ENCODE results near the gene LRP1B. TPM values are rescaled to one million over a fixed set of nuclear protein-coding genes. Genes with fewer than 3 reads are reported as not detected.
A peak's percentile ranks its signal among the peaks of the same experiment; 100 is the strongest.

Gene LRP1B
- total RNA-seq, 1 experiment from 2014 or later, result 0.52 TPM

DNA sequence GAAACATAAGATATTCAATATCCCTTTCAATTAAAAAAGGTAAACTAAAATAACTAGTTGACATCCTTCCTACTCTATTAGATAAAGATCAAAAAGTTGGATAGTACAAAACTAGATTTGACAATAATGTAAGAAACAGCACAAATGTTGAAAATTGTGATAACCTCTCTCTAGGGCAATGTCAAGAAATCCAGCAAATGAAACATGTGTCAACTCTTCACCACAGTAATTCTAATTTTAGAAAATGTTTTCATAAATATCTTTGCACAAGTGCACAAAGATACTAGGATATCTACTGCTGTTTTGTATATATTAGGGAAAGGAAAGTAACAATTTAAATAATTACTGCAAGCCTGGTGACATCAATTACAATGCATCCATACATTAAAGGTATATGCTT is 1220.1 kb downstream of the LRP1B start:
- Mint-ChIP-seq H3K4me1 (peaks cover 5% of the 10 kb centered on the region), H3K9me3 (no peaks in the 10 kb centered on the region), H3K36me3 (no peaks in the 10 kb centered on the region), H3K27me3 (ENCODE audit: low read depth) (peaks cover 31% of the 10 kb centered on the region), H3K4me3 (no peak overlapping the region), H3K27ac (no peak overlapping the region)
- ATAC-seq (no peak), DNase-seq (ENCODE audit: low spot score) (no peak)
- no peak for TF ChIP-seq RELA (CRISPR knock-in tag; IDR thresholded peaks at IDR 0.05; ENCODE audit: borderline replicate concordance)
- TF ChIP-seq KAT7 (CRISPR knock-in tag; IDR thresholded peaks at IDR 0.05; ENCODE audit: borderline replicate concordance), result no peak
- TF ChIP-seq ETV6 (CRISPR knock-in tag; IDR thresholded peaks at IDR 0.05), result no peak
- TF ChIP-seq FOXK1 (CRISPR knock-in tag; IDR thresholded peaks at IDR 0.05), result no peak
- TF ChIP-seq ATF3 (CRISPR knock-in tag; conservative IDR thresholded peaks at IDR 0.05), result no peak
- TF ChIP-seq ZNF138 (CRISPR knock-in tag; conservative IDR thresholded peaks at IDR 0.05), result no peak
- no peak for TF ChIP-seq ESRRA (CRISPR knock-in tag; IDR thresholded peaks at IDR 0.05; ENCODE audit: borderline replicate concordance)
- TF ChIP-seq MAX (CRISPR knock-in tag; IDR thresholded peaks at IDR 0.05), result no peak
- TF ChIP-seq, protein P1, sequence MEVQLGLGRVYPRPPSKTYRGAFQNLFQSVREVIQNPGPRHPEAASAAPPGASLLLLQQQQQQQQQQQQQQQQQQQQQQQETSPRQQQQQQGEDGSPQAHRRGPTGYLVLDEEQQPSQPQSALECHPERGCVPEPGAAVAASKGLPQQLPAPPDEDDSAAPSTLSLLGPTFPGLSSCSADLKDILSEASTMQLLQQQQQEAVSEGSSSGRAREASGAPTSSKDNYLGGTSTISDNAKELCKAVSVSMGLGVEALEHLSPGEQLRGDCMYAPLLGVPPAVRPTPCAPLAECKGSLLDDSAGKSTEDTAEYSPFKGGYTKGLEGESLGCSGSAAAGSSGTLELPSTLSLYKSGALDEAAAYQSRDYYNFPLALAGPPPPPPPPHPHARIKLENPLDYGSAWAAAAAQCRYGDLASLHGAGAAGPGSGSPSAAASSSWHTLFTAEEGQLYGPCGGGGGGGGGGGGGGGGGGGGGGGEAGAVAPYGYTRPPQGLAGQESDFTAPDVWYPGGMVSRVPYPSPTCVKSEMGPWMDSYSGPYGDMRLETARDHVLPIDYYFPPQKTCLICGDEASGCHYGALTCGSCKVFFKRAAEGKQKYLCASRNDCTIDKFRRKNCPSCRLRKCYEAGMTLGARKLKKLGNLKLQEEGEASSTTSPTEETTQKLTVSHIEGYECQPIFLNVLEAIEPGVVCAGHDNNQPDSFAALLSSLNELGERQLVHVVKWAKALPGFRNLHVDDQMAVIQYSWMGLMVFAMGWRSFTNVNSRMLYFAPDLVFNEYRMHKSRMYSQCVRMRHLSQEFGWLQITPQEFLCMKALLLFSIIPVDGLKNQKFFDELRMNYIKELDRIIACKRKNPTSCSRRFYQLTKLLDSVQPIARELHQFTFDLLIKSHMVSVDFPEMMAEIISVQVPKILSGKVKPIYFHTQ (CRISPR knock-in tag; IDR thresholded peaks at IDR 0.05), result no peak
- no peak for TF ChIP-seq GTF2I (CRISPR knock-in tag; conservative IDR thresholded peaks at IDR 0.05)
- POLR2A ChIA-PET, result no interaction called here
- CTCF ChIA-PET, result no interaction called here

- no peaks in the 10 kb centered on the region for H3K36me3 Mint-ChIP-seq
- peak; percentile 72 for DNase-seq (ENCODE audit: low spot score)
- peak overlapping the region; percentile 4; the same call in 1 of the 2 replicates for H3K4me3 Mint-ChIP-seq
- TF ChIP-seq ZNF416 (CRISPR knock-in tag; IDR thresholded peaks at IDR 0.05) (no peak), SMAD3 (CRISPR knock-in tag; IDR thresholded peaks at IDR 0.05; ENCODE audit: borderline replicate concordance) (no peak), MYBL2 (CRISPR knock-in tag; IDR thresholded peaks at IDR 0.05) (no peak), ZNF317 (CRISPR knock-in tag; IDR thresholded peaks at IDR 0.05; ENCODE audit: borderline replicate concordance, low read depth) (no peak), ZNF396 (CRISPR knock-in tag; IDR thresholded peaks at IDR 0.05; ENCODE audit: borderline replicate concordance) (no peak), NFYB (CRISPR knock-in tag; conservative IDR thresholded peaks at IDR 0.05; ENCODE audit: low read depth) (no peak), ESRRA (CRISPR knock-in tag; IDR thresholded peaks at IDR 0.05; ENCODE audit: borderline replicate concordance) (no peak), SP1 (CRISPR knock-in tag; conservative IDR thresholded peaks at IDR 0.05) (no peak), MXD4 (CRISPR knock-in tag; IDR thresholded peaks at IDR 0.05; ENCODE audit: borderline replicate concordance) (no peak), JUN (CRISPR knock-in tag; IDR thresholded peaks at IDR 0.05) (no peak), ZNF671 (CRISPR knock-in tag; IDR thresholded peaks at IDR 0.05) (no peak), PRDM15 (CRISPR knock-in tag; IDR thresholded peaks at IDR 0.05) (no peak), FOXJ3 (CRISPR knock-in tag; IDR thresholded peaks at IDR 0.05; ENCODE audit: borderline replicate concordance) (no peak), RORB (CRISPR knock-in tag; IDR thresholded peaks at IDR 0.05) (no peak), NR2C2 (CRISPR knock-in tag; IDR thresholded peaks at IDR 0.05) (no peak)
- TF ChIP-seq, protein P2, sequence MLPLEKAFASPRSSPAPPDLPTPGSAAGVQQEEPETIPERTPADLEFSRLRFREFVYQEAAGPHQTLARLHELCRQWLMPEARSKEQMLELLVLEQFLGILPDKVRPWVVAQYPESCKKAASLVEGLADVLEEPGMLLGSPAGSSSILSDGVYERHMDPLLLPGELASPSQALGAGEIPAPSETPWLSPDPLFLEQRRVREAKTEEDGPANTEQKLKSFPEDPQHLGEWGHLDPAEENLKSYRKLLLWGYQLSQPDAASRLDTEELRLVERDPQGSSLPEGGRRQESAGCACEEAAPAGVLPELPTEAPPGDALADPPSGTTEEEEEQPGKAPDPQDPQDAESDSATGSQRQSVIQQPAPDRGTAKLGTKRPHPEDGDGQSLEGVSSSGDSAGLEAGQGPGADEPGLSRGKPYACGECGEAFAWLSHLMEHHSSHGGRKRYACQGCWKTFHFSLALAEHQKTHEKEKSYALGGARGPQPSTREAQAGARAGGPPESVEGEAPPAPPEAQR (CRISPR knock-in tag; IDR thresholded peaks at IDR 0.05), result no peak
- ChIA-PET CTCF (interaction anchor here (1.1 to 1.6 kb wide), 2 partner anchors 14 to 41 kb away, joined by 4 to 7 read pairs; no protein-coding TSS in a partner anchor), POLR2A (no interaction called here)
- peak; percentile 99 for ATAC-seq
- H3K27ac Mint-ChIP-seq, result peak overlapping the region; percentile 41; the same call in 1 of the 2 replicates
- H3K27me3 Mint-ChIP-seq (ENCODE audit: low read depth), result peaks cover 58% of the 10 kb centered on the region
- H3K9me3 Mint-ChIP-seq, result no peaks in the 10 kb centered on the region
- H3K4me1 Mint-ChIP-seq, result peaks cover 17% of the 10 kb centered on the region
Observed at GRCh38 chr2:140905083-140905781, 1225.6 kb downstream of the LRP1B start.

Data from WTC11 (cell line).